Osteocyte (in vitro differentiated cells): ENCODE data around the gene CRYBB3. TPM values are rescaled to one million over a fixed set of nuclear protein-coding genes. Genes with fewer than 3 reads are reported as not detected.

Source experiments
- DNase-seq: peaks from one replicate; pipeline ENCODE4 v3.0.0; 2021; ENCODE audit warnings: mixed read lengths; ENCODE audit not compliant: unreplicated experiment; ENCODE audit errors: extremely low spot score
- H3K27ac Mint-ChIP-seq: one replicate; pipeline ENCODE4 v1.8.0; 2021; ENCODE audit warnings: mild to moderate bottlenecking, mixed read lengths; ENCODE audit not compliant: unreplicated experiment
- H3K27me3 Mint-ChIP-seq: one replicate; pipeline ENCODE4 v1.8.0; 2021; ENCODE audit warnings: mixed read lengths; ENCODE audit not compliant: unreplicated experiment
- H3K36me3 Mint-ChIP-seq: one replicate; pipeline ENCODE4 v1.8.0; 2021; ENCODE audit warnings: mixed read lengths; ENCODE audit not compliant: unreplicated experiment
- H3K4me1 Mint-ChIP-seq: one replicate; pipeline ENCODE4 v1.8.0; 2021; ENCODE audit warnings: mixed read lengths; ENCODE audit not compliant: unreplicated experiment
- H3K4me3 Mint-ChIP-seq: one replicate; pipeline ENCODE4 v1.8.0; 2021; ENCODE audit warnings: mild to moderate bottlenecking, moderate library complexity, mixed read lengths; ENCODE audit not compliant: unreplicated experiment
- H3K9me3 Mint-ChIP-seq: one replicate; pipeline ENCODE4 v1.8.0; 2021; ENCODE audit warnings: mixed read lengths; ENCODE audit not compliant: unreplicated experiment
- total RNA-seq: library from RNA; stranded (reverse); gene quantifications from 2 replicates; pipeline ENCODE4 v1.2.1, GENCODE V29; 2021
- TF ChIP-seq, protein P1 (sequence below): fragments of 200-600 bp; sonication (generic); IDR thresholded peaks from 2 replicates; pipeline ENCODE4 v1.5.0; 2021; ENCODE audit warnings: antibody characterized with exemption, mild to moderate bottlenecking, moderate library complexity

Gene CRYBB3
- total RNA-seq, 1 donor from 2014 or later: not detected

DNA sequence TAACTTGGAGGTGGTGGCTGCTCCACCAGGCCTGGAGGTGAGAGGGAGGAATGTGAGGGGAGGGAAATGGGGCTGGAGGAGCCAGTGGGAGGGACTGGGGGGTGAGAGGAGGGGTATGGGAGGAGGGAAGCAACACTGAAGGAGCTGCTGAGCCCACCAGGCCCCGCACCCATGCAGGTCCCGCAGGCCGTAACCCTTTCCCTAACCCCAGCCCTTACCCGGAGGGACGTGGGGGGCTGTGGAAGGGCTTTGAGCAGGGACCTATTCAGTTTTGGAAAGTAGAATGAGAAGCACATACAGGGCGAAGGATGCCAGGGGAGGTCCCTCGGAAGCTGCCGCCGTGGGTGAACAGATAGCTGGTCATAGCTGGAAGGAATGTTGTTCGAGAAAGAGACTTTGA lies 33.9 kb upstream of the CRYBB3 start:
- H3K9me3 Mint-ChIP-seq: no peaks in the 10 kb centered on the region
- TF ChIP-seq, protein P1, sequence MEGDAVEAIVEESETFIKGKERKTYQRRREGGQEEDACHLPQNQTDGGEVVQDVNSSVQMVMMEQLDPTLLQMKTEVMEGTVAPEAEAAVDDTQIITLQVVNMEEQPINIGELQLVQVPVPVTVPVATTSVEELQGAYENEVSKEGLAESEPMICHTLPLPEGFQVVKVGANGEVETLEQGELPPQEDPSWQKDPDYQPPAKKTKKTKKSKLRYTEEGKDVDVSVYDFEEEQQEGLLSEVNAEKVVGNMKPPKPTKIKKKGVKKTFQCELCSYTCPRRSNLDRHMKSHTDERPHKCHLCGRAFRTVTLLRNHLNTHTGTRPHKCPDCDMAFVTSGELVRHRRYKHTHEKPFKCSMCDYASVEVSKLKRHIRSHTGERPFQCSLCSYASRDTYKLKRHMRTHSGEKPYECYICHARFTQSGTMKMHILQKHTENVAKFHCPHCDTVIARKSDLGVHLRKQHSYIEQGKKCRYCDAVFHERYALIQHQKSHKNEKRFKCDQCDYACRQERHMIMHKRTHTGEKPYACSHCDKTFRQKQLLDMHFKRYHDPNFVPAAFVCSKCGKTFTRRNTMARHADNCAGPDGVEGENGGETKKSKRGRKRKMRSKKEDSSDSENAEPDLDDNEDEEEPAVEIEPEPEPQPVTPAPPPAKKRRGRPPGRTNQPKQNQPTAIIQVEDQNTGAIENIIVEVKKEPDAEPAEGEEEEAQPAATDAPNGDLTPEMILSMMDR: no peak

DNA sequence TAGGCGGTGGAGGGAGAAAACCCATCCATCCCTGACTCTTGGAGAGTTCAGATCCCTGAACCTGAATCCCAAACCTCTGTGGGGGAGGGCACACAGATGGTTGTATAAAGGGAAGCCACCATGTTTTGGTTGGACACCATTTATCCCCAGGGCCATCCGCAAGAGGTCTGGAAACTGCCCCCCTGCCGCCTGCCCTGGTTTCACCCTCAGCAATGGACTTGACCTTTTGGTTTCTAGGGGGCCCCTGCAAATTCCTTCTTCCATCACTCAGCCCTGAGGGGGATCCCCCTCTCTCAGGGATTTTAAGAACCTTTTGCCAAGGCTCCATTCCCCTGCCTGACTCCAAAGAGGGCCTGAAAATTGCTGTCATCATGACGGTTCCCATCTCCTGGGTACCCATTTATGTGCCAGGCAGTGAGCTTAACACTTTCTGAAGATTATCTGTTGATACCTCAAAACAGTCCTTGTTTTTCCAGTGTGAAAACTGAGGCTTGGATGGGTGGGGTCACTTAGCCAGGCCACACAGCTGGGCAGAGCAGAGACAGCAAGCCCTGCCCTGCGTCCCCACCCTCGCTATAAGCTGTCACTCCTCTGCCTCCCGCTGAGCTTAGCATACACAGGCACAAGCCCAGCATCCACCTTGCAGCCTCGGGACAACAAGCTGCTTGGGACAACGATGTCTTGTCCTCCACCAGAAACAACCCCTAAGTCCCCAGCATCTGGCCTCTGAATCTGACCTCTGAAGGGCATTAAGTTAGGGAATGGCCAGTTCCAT lies 33.2 kb upstream of the CRYBB3 start:
- H3K27ac Mint-ChIP-seq: no peak overlapping the region
- DNase-seq: no peak
- peaks cover 17% of the 10 kb centered on the region for H3K4me1 Mint-ChIP-seq
- TF ChIP-seq, protein P1: no peak
- H3K9me3 Mint-ChIP-seq: no peaks in the 10 kb centered on the region
- H3K36me3 Mint-ChIP-seq: no peaks in the 10 kb centered on the region
- H3K4me3 Mint-ChIP-seq: no peak overlapping the region
- H3K27me3 Mint-ChIP-seq: no peaks in the 10 kb centered on the region

More for the DNA sequence above, 33.9 kb upstream of the CRYBB3 start:
- peaks cover 17% of the 10 kb centered on the region for H3K4me1 Mint-ChIP-seq
- no peak overlapping the region for H3K4me3 Mint-ChIP-seq
- no peak for DNase-seq
- H3K27ac Mint-ChIP-seq: no peak overlapping the region
- H3K36me3 Mint-ChIP-seq: no peaks in the 10 kb centered on the region
- H3K27me3 Mint-ChIP-seq: no peaks in the 10 kb centered on the region

DNA sequence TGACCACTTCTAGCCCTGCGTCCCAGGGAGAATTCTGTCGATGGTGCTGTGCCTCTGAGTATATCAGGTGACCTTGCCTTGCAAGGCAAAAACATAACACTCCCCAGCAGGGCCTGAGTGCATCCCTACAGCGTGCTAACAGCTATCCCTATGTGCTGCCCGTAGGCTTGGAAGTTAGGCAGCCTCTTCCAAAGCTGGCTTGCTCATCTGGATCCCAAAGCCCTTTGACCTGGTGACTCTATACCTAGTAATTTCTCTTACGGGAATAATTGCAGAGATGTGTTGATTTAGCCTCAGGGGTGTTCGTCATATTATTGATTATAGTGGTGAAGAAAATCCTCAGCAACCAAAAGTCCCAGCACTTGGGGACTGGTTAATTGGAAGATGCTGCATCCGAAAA lies 32.6 kb upstream of the CRYBB3 start:
- H3K27me3 Mint-ChIP-seq: no peaks in the 10 kb centered on the region
- TF ChIP-seq, protein P1: no peak
- peaks cover 17% of the 10 kb centered on the region for H3K4me1 Mint-ChIP-seq
- no peak overlapping the region for H3K27ac Mint-ChIP-seq
- H3K9me3 Mint-ChIP-seq: no peaks in the 10 kb centered on the region
- H3K36me3 Mint-ChIP-seq: no peaks in the 10 kb centered on the region
- no peak for DNase-seq
- no peak overlapping the region for H3K4me3 Mint-ChIP-seq

DNA sequence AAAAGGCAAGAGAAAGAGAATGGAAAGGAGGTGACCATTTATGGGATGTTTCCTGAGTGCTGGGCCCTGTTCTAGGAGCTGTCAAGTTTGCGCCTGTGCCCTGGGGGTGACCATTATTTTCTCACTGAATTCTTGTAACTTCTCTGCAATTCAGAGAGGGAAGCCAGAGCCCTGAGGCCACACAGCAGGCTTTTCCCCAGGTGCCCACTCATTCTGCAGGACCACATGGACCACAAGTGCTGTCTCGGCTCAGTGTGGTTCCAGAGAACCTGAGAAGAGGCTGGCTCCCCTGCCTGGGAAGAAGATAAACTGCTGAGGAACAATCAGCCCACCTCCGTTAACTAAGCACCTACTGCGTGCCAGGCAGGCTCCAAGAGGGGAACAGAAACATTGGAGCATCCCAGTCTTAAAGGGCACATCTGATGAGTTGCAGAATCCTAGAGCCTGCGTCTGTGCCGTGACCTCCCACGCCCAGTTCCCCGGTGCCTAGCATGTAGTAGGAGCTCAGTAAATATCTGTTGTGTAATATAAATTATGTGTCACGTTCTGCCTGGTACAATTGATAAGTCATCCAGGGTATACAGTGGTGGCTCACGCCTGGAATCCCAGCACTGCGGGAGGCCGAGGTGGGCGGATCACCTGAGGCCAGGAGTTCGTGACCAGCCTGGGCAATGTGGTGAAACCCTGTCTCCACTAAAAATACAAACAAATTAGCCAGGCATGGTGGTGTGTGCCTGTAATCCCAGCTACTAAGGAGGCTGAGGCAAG lies 31.6 kb upstream of the CRYBB3 start:
- TF ChIP-seq, protein P1: no peak
- Mint-ChIP-seq H3K27me3 (no peaks in the 10 kb centered on the region), H3K4me1 (peaks cover 17% of the 10 kb centered on the region), H3K4me3 (no peak overlapping the region), H3K27ac (no peak overlapping the region), H3K9me3 (no peaks in the 10 kb centered on the region), H3K36me3 (no peaks in the 10 kb centered on the region)
- no peak for DNase-seq
